GM21737 (cell line): ENCODE measurements around the gene PAQR5.
"Not testable (repeated sequence)": the region's sequence is repeated elsewhere in the genome, so short reads cannot be mapped to it uniquely, and the experiment has no call there.

ENCODE experiments used
- ATAC-seq: cut with Tn5 transposase; IDR thresholded peaks from one replicate; pipeline ENCODE4 v1.9.1; 2021; ENCODE audit warnings: mild to moderate bottlenecking, moderate library complexity; ENCODE audit not compliant: unreplicated experiment

PAQR5 gene

GRCh38 chr15:69314736-69315135 lies 16.0 kb downstream of the PAQR5 start:
- no peak for ATAC-seq

DNA sequence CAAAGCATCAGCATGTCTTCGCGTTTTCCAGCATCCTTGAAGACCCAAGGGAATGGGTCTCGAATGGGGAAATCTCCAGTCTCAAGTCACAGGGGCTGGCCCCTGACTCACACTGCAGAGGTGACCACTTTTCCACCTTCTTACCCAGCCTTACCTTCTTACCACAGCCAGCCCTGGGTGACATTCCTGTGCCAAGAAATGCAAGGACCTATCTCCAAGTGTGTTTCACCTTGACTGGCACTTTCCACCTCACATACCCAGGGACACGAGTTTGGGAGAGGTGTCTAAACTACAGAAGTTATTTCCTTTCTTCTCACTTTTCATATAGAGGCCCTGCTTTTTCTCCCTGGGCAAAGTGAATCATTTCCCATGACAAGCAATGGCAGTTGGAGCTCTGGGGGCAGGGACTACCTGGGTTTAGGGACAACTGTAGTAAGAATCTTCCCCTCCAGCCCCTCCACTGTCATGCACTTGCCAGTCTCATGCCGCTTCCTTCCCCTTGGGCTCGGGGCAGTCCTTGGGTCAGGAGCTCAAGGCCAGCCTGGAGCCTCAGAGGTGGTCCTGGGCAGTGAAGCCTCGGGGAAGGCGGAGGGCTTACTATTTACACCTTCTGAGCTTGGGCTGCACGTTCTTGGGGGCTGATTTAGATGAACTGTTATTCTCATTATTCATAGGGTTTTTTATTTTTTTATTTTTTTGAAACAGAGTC lies 16.8 kb downstream of the PAQR5 start:
- no peak for ATAC-seq

DNA sequence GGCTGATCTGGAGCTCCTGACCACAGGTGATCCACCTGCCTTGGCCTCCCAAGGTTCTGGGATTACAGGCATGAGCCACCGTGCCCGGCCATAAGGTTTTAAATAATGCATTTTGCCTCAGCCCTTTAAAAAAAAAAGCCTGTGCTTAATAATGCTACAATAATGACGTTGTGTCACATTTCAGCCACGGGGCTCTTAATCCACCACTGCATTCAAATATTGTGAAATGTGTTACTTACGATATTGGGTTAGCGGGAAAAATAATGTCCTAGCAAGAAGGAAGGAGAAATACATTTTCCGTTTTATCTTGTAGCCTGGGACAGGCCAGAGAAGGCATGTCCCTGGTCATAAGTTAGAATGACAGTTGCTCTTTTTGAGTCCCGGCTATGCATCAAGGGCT lies 17.6 kb downstream of the PAQR5 start:
- ATAC-seq = no peak

DNA sequence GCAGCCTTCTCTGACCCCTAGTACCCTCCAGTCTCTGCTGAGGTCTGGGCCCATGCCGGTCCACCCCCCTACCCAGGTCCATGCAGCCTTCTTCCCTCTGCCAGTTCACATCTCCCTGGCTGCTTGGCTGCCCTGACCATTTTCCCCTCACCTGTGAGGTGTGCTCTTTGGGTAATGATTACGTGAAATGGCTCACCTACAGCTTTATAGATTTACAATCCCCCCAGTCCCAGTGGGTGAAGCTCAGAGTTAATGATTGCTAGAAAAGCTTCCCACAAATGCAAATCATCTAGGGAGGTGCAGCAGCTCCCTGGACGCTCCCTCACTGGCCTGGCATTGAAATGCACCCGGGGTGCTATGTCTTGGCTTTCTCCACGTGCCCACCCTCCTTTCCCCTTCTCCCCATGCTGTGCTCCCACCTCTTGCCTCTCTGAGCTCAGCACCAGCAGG lies 18.7 kb downstream of the PAQR5 start:
- ATAC-seq = no peak

GRCh38 chr15:69318033-69318432 lies 19.3 kb downstream of the PAQR5 start:
- no peak for ATAC-seq

GRCh38 chr15:69319384-69320375 lies 21.0 kb downstream of the PAQR5 start:
- no peak for ATAC-seq

GRCh38 chr15:69320977-69321554 lies 22.4 kb downstream of the PAQR5 start:
- no peak for ATAC-seq

DNA sequence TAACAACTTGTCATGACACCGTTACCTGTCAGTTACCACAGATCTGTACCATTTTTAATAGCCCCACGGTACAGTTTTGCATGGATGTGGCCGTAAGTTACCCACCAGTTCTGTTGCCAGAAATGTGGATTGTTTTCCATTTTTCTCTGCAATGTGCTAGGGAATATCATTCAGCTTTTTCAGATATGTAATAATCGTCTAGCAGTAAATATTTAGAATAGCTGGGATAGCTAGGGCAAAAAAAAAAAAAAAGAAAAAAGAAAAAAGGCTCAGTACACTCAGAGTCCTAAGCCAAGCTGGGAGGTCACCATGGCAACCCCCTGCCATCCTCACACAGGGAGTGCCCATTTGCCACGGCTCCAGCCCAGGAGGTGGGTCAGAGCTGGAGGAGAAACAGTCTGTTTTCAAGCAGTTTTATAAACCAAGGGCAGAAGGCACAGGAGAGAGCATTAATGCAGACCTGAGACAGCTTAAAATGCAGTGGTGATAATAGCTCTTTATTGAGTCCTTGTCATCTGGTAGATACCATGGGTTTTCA lies 25.2 kb downstream of the PAQR5 start:
- ATAC-seq = no peak

- ATAC-seq = no peak
Observed at GRCh38 chr15:69324565-69324964, 25.9 kb downstream of the PAQR5 start.

GRCh38 chr15:69325456-69325971 lies 26.8 kb downstream of the PAQR5 start:
- no peak for ATAC-seq

DNA sequence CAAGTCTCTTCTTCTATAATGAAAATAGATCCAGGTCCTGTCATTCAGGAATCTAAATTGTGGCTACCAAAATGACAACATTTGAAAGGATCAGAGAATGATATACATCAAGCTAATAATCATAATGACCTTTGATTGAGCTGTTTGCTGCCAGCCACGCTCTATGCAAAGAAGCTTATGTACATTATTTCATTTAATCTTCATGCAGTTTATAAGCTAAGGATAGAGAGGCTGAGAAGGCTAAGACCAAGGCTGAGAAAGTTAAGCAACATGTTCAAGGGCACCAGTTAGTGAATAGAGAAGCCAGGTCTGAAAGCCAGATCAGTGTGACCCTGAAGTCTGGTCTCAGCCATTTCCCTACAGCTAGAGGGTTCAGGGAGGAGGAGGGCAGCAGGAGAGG lies 29.4 kb downstream of the PAQR5 start:
- no peak for ATAC-seq

- ATAC-seq = no peak
Observed at GRCh38 chr15:69328739-69329138, 30.0 kb downstream of the PAQR5 start.

GRCh38 chr15:69337138-69337537 lies 38.4 kb downstream of the PAQR5 start:
- ATAC-seq = no peak

DNA sequence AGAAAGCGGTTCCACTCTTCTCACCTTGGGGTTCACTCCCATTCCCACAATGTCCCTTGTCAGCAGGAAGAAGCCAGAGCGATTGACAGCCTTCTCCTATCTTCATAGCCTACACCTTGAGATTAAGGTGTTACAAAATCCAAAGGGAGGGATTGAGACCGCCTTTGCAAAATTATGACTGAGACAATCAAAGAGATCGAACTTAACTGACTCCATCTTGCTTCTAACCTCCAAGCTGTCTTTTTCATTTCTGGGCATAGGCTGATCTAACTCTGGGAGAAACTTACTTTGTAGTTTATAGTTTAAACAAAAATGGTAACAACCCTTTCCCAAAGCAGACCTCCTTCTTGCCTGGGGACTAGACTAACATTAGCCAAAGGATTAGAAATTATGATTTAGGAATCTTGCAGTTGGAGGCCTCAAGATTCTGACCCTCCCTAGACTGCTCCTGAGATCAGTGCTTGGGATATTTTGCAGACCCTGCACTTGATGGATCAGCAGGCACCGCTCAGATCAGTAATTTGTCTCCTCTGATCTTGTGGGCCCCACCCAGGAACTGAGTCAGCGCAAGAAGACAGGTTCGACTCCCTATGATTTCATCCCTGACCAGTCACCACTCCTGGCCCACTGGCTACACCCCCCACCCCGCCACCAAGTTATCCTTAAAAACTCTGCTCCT lies 40.0 kb downstream of the PAQR5 start:
- no peak for ATAC-seq

- not testable (repeated sequence) for ATAC-seq
Observed at GRCh38 chr15:69339214-69339543, 40.5 kb downstream of the PAQR5 start.

DNA sequence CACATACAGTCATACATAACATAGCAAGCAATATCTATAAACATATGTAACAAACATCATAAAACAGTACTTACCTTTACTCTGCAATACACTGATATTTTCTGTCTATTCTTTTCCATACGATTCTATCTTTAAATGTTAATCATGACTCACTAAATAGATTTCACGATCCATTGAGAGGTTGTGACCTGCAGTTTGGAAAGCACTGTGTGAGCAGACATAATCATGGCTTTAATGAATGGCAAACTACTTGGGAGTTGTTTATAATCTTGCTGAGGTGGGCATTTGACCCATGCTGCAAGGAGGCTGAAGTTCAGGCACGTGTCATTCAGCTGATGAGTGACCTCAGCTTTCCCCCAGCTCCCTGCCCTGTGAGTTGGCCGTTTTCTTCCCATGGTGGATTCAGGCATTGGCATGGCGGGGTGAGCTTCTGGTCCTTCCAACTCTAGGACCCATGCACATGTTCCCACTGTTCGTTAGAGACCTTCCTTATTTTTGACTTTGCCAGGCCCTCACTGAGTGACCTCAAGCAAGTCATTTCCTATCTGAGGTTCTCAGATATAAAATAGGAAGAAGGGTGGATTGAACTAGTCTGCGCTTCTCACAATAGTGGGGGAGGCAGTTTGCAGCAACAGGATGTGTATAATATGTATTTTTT lies 41.7 kb downstream of the PAQR5 start:
- no peak for ATAC-seq

GRCh38 chr15:69341356-69341755 lies 42.6 kb downstream of the PAQR5 start:
- ATAC-seq = no peak

DNA sequence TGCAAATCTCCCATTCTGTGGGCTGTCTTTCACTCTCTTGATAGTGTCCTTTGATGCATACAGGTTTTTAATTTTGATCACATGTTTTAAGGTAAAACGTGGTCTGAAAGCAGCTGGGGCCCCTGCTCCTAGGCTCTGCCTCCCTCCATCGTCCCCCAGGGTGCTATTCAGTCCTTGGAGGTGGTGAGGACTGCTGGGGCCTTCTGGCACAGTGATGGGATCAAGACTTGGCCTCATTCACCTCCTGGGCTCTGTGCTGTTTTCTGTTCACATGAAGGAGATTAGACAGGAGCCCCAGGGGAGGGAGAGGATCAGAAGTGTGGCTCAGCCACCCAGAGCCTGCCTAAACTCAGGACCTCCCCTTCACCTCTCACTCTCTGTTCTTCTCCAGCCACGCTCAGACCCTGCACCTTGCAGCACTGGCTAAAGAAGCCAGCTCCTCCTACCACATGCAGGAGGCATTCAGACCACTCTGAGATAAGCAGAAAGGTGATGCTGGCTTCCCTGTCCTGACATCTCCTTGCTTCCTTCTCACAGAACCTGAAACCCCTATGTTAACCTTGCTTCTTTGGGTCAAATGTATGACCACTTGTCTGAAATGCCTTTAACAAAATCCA lies 43.9 kb downstream of the PAQR5 start:
- ATAC-seq = no peak

GRCh38 chr15:69343133-69343532 lies 44.4 kb downstream of the PAQR5 start:
- ATAC-seq = no peak

DNA sequence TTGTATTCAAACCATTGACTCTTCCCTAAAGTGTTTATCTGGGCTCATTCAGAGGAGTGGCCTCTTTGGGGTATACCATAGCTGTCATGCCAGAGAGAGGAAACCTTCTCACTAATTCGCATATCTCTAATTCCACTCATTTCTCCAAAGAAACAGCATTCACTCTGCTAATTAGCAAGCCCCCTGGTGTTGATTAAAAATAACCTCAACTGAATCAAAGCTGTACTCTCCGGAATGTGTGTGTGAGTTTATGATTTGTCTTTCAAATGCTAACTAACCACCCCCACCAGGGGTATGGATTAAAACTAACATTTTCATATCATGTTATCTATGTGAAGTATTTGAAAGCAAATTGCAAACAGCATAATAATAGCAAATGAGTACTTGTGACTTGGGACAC lies 45.5 kb downstream of the PAQR5 start:
- no peak for ATAC-seq
